ENCODE results near the gene SPTBN1. TPM values are rescaled to one million over a fixed set of nuclear protein-coding genes. Genes with fewer than 3 reads are reported as not detected.

Gene SPTBN1
- total and polyA plus RNA-seq, 2 of the 4 experiments (the other 2 are of a cell fraction), result 49.1 to 241 TPM

- no peaks in the 10 kb centered on the region for H3K27me3 ChIP-seq (ENCODE audit: control insufficient read depth, insufficient read depth, low read length)
- H2BK120ac ChIP-seq (ENCODE audit: low read depth, low read length), result peak overlapping the region; percentile 53
- peak overlapping the region; percentile 4 for H4K5ac ChIP-seq (ENCODE audit: low read depth, low read length)
- TF ChIP-seq FOS (IDR thresholded peaks at IDR 0.05; ENCODE audit: low read depth, low read length), result no peak
- TF ChIP-seq ELK1 (IDR thresholded peaks at IDR 0.05; ENCODE audit: borderline replicate concordance, low read depth, low read length), result no peak
- no peak for TF ChIP-seq BHLHE40 (IDR thresholded peaks at IDR 0.05; ENCODE audit: low read depth, low read length)
- TF ChIP-seq CEBPB (IDR thresholded peaks at IDR 0.05; ENCODE audit: low read depth, low read length), result no peak
- no peak for TF ChIP-seq RFX5 (IDR thresholded peaks at IDR 0.05; ENCODE audit: low read depth, low read length)
- TF ChIP-seq CTCF (conservative IDR thresholded peaks at IDR 0.05; ENCODE audit: low read depth, low read length), result no peak
- no peak for TF ChIP-seq MAFK (IDR thresholded peaks at IDR 0.05; ENCODE audit: low read depth, low read length)
- ATAC-seq (ENCODE audit: low read depth) (peak; percentile 38), DNase-seq (peak; percentile 23)
- H4K20me1 ChIP-seq (ENCODE audit: insufficient read depth, low read length), result peaks cover 13% of the 10 kb centered on the region; the same call in 1 of the 2 replicates
- H4K8ac ChIP-seq (ENCODE audit: low read depth in 2 of 2, low read length in 2 of 2), result peak overlapping the region; percentile 51 to 60; a peak in 3 of 4 replicates
- peak overlapping the region; percentile 13; the same call in 1 of the 2 replicates for H3K56ac ChIP-seq (ENCODE audit: extremely low read depth, insufficient read depth, low read length)
- H3K9me1 ChIP-seq (ENCODE audit: insufficient read depth, low read length), result peaks cover 21% of the 10 kb centered on the region
- H2BK15ac ChIP-seq (ENCODE audit: low read depth, low read length), result peak overlapping the region; percentile 60; the same call in 1 of the 3 replicates
- peak overlapping the region; percentile 23 for H2AK9ac ChIP-seq (replicated peaks; ENCODE audit: low read depth, low read length, poor library complexity)
- ChIA-PET CTCF (interaction anchor here (0.5 to 2.4 kb wide), 7 partner anchors 10 to 548 kb away, joined by 3 to 13 read pairs (median 7); no protein-coding TSS in a partner anchor), POLR2A (ENCODE audit: unreplicated experiment) (no interaction called here)
- H3K79me1 ChIP-seq (ENCODE audit: low read depth in 1 of 2, low read length in 2 of 2), result peaks cover 16 to 61% of the 10 kb centered on the region in 2 experiments; a peak in 3 of 4 replicates
- H3K4ac ChIP-seq (ENCODE audit: low read depth, low read length), result peak overlapping the region; percentile 76
- no peaks in the 10 kb centered on the region for H3K9me3 ChIP-seq (ENCODE audit: control insufficient read depth, insufficient read depth, low read length)
- intact Hi-C loops (cut with micrococcal nuclease) (no loop called here), in situ Hi-C loops (cut with MboI; ENCODE audit: low sequenced_read_pairs) (no loop called here), dilution Hi-C loops (cut with HindIII; ENCODE audit: low sequenced_read_pairs, unreplicated experiment) (no loop called here)
- H3K18ac ChIP-seq (ENCODE audit: low read depth, low read length), result peak overlapping the region; percentile 30
- H3K4me1 ChIP-seq (ENCODE audit: control insufficient read depth, insufficient read depth, low read length), result peaks cover 19% of the 10 kb centered on the region
- H2AFZ ChIP-seq (replicated peaks; ENCODE audit: low read length, poor library complexity), result no peak overlapping the region
- H2BK20ac ChIP-seq (ENCODE audit: low read depth, low read length), result peak overlapping the region; percentile 45; the same call in 1 of the 2 replicates
- no peak overlapping the region for H3K4me2 ChIP-seq (ENCODE audit: low read depth, low read length)
- peak overlapping the region; percentile 63; the same call in 1 of the 2 replicates for H4K91ac ChIP-seq (ENCODE audit: insufficient read depth, low read depth, low read length)
- H3K36me3 ChIP-seq (ENCODE audit: control insufficient read depth, insufficient read depth, low read length), result peaks cover 35% of the 10 kb centered on the region
- H3K14ac ChIP-seq (replicated peaks; ENCODE audit: low read depth, low read length), result 0 out of 2 replicates have a peak overlapping the region, but pooled peaks have one; percentile 23
- H3K27ac ChIP-seq (ENCODE audit: insufficient read depth, low read length), result peak overlapping the region; percentile 19; the same call in 1 of the 2 replicates
- no peak overlapping the region for H2BK5ac ChIP-seq (ENCODE audit: low read depth, low read length, poor library complexity, severe bottlenecking)
- peak overlapping the region; percentile 72 for H2AK5ac ChIP-seq (ENCODE audit: low read depth, low read length)
- peak overlapping the region; percentile 30; the same call in 1 of the 2 replicates for H3K23ac ChIP-seq (ENCODE audit: low read depth, low read length)
- H3K4me3 ChIP-seq (ENCODE audit: insufficient read depth, low read depth, low read length), result no peak overlapping the region
- BruUV-seq (replicated peaks), result no TSS peak
- WGBS, 2 experiments (ENCODE audit: extremely low coverage in 2 of 2, insufficient read length in 1 of 2), result 0% methylated on average over 1 of the region's 6 CpGs; no CpG with 5 or more reads in 1 of the 2 experiments
- H3K9ac ChIP-seq (ENCODE audit: low read depth, low read length), result no peak overlapping the region
Observed at GRCh38 chr2:54666634-54667265, 210.6 kb downstream of the SPTBN1 start.

All from IMR-90 (cell line).